ENCODE results near the gene MS4A4A. TPM values are rescaled to one million over a fixed set of nuclear protein-coding genes. Genes with fewer than 3 reads are reported as not detected.

MS4A4A gene
- polyA plus RNA-seq, 1 donor from 2014 or later, result not detected

- H3K9me3 ChIP-seq (ENCODE audit: low read length), result no peaks in the 10 kb centered on the region
Observed at GRCh38 chr11:60265373-60266214, 14.9 kb upstream of the MS4A4A start.

GRCh38 chr11:60274416-60274815 is 6.0 kb upstream of the MS4A4A start:
- Histone ChIP-seq H3K27ac (ENCODE audit: low read length) (no peak overlapping the region), H3K79me2 (replicated peaks; ENCODE audit: insufficient read depth, low read length) (no peaks in the 10 kb centered on the region), H4K20me1 (ENCODE audit: insufficient read depth) (no peaks in the 10 kb centered on the region), H3K36me3 (ENCODE audit: insufficient read depth, low read length) (no peaks in the 10 kb centered on the region), H3K9me2 (ENCODE audit: insufficient read depth, low read length) (no peaks in the 10 kb centered on the region), H3K27me3 (ENCODE audit: insufficient read depth, low read depth, low read length) (no peaks in the 10 kb centered on the region), H3K9ac (ENCODE audit: low read length) (no peak overlapping the region), H3K4me2 (ENCODE audit: low read length) (no peak overlapping the region), H3F3A (ENCODE audit: insufficient read depth, low read length, poor library complexity, severe bottlenecking) (no peaks in the 10 kb centered on the region), H2AFZ (ENCODE audit: low read depth, low read length) (no peak overlapping the region), H3K4me3 (ENCODE audit: low read length) (no peak overlapping the region), H3K9me3 (ENCODE audit: low read length) (no peaks in the 10 kb centered on the region)
- no peak for TF ChIP-seq EP300 (conservative IDR thresholded peaks at IDR 0.05; ENCODE audit: poor library complexity, severe bottlenecking)
- TF ChIP-seq, protein P1, sequence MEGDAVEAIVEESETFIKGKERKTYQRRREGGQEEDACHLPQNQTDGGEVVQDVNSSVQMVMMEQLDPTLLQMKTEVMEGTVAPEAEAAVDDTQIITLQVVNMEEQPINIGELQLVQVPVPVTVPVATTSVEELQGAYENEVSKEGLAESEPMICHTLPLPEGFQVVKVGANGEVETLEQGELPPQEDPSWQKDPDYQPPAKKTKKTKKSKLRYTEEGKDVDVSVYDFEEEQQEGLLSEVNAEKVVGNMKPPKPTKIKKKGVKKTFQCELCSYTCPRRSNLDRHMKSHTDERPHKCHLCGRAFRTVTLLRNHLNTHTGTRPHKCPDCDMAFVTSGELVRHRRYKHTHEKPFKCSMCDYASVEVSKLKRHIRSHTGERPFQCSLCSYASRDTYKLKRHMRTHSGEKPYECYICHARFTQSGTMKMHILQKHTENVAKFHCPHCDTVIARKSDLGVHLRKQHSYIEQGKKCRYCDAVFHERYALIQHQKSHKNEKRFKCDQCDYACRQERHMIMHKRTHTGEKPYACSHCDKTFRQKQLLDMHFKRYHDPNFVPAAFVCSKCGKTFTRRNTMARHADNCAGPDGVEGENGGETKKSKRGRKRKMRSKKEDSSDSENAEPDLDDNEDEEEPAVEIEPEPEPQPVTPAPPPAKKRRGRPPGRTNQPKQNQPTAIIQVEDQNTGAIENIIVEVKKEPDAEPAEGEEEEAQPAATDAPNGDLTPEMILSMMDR (IDR thresholded peaks at IDR 0.05; ENCODE audit: poor library complexity, severe bottlenecking), result no peak
- no peak for TF ChIP-seq EZH2 (IDR thresholded peaks at IDR 0.05; ENCODE audit: borderline replicate concordance, insufficient read depth, low read length, poor library complexity, severe bottlenecking)
- no peak for TF ChIP-seq SMC3 (conservative IDR thresholded peaks at IDR 0.05; ENCODE audit: poor library complexity)
- no peak for TF ChIP-seq RAD21 (conservative IDR thresholded peaks at IDR 0.05)
- no peak for TF ChIP-seq TAF1 (IDR thresholded peaks at IDR 0.05; ENCODE audit: low read depth)
- TF ChIP-seq POLR2AphosphoS5 (IDR thresholded peaks at IDR 0.05), result no peak

More at GRCh38 chr11:60265373-60266214, 14.9 kb upstream of the MS4A4A start:
- H2AFZ ChIP-seq (ENCODE audit: low read depth, low read length), result no peak overlapping the region
- H3K9ac ChIP-seq (ENCODE audit: low read length), result no peak overlapping the region
- H3K27ac ChIP-seq (ENCODE audit: low read length), result no peak overlapping the region
- H4K20me1 ChIP-seq (ENCODE audit: insufficient read depth), result no peaks in the 10 kb centered on the region
- H3K4me2 ChIP-seq (ENCODE audit: low read length), result no peak overlapping the region
- no peaks in the 10 kb centered on the region for H3K27me3 ChIP-seq (ENCODE audit: insufficient read depth, low read depth, low read length)
- no peaks in the 10 kb centered on the region for H3K79me2 ChIP-seq (replicated peaks; ENCODE audit: insufficient read depth, low read length)
- TF ChIP-seq POLR2AphosphoS5 (IDR thresholded peaks at IDR 0.05) (no peak), TAF1 (IDR thresholded peaks at IDR 0.05; ENCODE audit: low read depth) (no peak), MXI1 (conservative IDR thresholded peaks at IDR 0.05; ENCODE audit: poor library complexity, severe bottlenecking) (no peak), RAD21 (conservative IDR thresholded peaks at IDR 0.05) (peak; percentile 82), SMC3 (conservative IDR thresholded peaks at IDR 0.05; ENCODE audit: poor library complexity) (peak; percentile 80), EZH2 (IDR thresholded peaks at IDR 0.05; ENCODE audit: borderline replicate concordance, insufficient read depth, low read length, poor library complexity, severe bottlenecking) (no peak), EP300 (conservative IDR thresholded peaks at IDR 0.05; ENCODE audit: poor library complexity, severe bottlenecking) (no peak), REST (IDR thresholded peaks at IDR 0.05; ENCODE audit: borderline replicate concordance) (no peak)
- TF ChIP-seq, protein P1 (IDR thresholded peaks at IDR 0.05; ENCODE audit: poor library complexity, severe bottlenecking), result peak; percentile 87
- H3K36me3 ChIP-seq (ENCODE audit: insufficient read depth, low read length), result no peaks in the 10 kb centered on the region
- H3F3A ChIP-seq (ENCODE audit: insufficient read depth, low read length, poor library complexity, severe bottlenecking), result no peaks in the 10 kb centered on the region
- no peaks in the 10 kb centered on the region for H3K9me2 ChIP-seq (ENCODE audit: insufficient read depth, low read length)
- H3K4me3 ChIP-seq (ENCODE audit: low read length), result no peak overlapping the region
